GM23338 (cell line): Measurements from ENCODE around the gene BTBD9.

Experiments
- EZH2phosphoT487 ChIP-seq: fragments of 200-600 bp; sonication (generic); IDR thresholded peaks from one replicate; pipeline ENCODE4 v1.8.1; 2018; ENCODE audit warnings: antibody characterized with exemption; ENCODE audit not compliant: unreplicated experiment
- NANOG ChIP-seq: IDR thresholded peaks from 2 replicates; pipeline ENCODE4 v1.6.1; 2016; ENCODE audit warnings: antibody characterized with exemption, borderline replicate concordance
- TF ChIP-seq, protein P1 (sequence below), 2 experiments: fragments of 200-600 bp in 1 of 2; sonication (generic) in 1 of 2; conservative IDR thresholded peaks; 2 replicates each; pipeline versions ENCODE4 v1.5.1 to v1.6.1; 2016 to 2017; ENCODE audit warnings: antibody characterized with exemption in 2 of 2, low read depth in 2 of 2, mild to moderate bottlenecking in 2 of 2, moderate library complexity in 1 of 2

DNA sequence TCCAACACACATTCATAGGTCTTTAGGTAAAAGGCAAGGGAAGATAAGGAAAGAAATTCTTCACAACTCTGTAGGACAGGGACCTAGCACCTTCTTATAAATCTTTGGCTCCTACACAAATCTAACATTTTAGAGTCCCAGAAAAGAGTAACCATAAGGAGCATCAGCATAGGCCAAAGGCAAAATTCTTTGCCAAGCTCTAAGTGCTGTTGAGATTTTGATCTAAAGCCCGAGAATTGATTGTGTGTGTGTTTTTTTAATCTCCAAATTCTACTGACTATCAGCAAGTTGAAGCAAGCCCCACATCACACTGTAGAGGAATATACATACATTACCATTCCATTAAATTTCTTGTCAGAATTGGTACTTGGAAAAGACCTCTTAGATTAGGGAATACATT, 233.6 kb downstream of the BTBD9 start:
- TF ChIP-seq, protein P1, sequence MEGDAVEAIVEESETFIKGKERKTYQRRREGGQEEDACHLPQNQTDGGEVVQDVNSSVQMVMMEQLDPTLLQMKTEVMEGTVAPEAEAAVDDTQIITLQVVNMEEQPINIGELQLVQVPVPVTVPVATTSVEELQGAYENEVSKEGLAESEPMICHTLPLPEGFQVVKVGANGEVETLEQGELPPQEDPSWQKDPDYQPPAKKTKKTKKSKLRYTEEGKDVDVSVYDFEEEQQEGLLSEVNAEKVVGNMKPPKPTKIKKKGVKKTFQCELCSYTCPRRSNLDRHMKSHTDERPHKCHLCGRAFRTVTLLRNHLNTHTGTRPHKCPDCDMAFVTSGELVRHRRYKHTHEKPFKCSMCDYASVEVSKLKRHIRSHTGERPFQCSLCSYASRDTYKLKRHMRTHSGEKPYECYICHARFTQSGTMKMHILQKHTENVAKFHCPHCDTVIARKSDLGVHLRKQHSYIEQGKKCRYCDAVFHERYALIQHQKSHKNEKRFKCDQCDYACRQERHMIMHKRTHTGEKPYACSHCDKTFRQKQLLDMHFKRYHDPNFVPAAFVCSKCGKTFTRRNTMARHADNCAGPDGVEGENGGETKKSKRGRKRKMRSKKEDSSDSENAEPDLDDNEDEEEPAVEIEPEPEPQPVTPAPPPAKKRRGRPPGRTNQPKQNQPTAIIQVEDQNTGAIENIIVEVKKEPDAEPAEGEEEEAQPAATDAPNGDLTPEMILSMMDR (conservative IDR thresholded peaks at IDR 0.05; ENCODE audit: low read depth in 2 of 2), result no peak
- TF ChIP-seq NANOG, result no peak
- no peak for TF ChIP-seq EZH2phosphoT487
